ENCODE data around the gene PPP1CA.

Gene PPP1CA

DNA sequence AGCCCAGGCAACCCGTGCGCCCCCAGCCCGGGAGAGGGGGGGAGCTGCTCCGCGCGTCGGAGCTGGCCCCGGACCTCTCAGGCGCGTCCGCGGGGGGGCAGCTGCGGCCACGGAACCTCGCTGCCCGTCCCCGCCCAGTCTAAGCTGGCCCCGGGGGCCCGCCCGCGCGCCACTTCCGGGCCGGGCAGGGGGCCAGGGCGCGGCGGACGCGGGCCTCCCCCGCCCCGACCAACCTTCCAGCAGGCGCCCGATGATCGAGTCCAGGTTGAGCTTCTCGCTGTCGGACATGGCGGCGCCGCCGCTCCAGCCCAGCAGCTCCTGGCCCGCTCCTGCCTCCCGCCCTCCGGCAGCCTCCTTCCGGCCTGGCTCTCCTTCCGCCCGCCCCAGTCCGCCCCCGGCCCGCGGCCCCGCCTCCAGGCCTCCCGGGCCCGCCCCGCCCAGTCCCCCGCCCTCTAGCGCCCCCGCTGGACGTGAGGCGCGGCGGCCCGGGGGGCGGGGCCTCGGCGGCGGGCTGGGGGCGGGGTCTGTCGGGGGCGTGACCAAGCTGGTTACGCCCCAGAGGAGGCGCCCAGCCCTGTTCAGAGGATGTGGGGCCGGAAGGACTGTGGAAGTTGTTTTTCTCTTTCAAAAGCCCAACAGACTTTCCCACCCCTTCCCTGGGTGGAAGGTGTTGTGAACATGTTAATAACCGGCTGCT is at the start of gene PPP1CA:
PPP1CA (minus strand) TSS at position 364 of the 697 bp plus-strand sequence; CDS start at position 288, 76 bp downstream.
- DNase-seq (ENCODE audit: low spot score): peak; percentile 95

- no peak for DNase-seq (ENCODE audit: low spot score)
These were observed 49.4 kb upstream of the PPP1CA start for GRCh38 chr11:67450796-67451657.

GRCh38 chr11:67449116-67449844 is 47.6 kb upstream of the PPP1CA start:
- DNase-seq (ENCODE audit: low spot score): no peak

GRCh38 chr11:67448220-67448609 is 46.6 kb upstream of the PPP1CA start:
- DNase-seq (ENCODE audit: low spot score): no peak

DNA sequence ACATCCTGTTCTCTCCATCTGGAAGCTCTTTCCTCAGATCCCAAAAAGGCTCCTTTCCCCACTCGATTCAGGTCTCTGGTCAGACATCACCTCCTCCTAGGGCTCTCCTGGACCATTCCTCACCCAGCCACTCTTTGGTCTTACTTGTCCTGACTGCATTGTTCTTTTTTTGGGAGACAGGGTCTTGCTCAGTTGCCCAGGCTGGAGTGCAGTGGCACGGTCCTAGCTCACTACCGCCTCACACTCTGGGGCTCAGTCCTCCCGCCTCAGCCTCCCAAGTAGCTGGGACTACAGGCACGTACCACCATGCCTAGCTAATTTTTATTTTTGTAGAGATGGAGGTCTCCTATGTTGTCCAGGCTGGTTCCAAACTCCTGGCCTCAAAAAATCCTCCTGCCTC is 43.9 kb upstream of the PPP1CA start:
- DNase-seq (ENCODE audit: low spot score): no peak

DNA sequence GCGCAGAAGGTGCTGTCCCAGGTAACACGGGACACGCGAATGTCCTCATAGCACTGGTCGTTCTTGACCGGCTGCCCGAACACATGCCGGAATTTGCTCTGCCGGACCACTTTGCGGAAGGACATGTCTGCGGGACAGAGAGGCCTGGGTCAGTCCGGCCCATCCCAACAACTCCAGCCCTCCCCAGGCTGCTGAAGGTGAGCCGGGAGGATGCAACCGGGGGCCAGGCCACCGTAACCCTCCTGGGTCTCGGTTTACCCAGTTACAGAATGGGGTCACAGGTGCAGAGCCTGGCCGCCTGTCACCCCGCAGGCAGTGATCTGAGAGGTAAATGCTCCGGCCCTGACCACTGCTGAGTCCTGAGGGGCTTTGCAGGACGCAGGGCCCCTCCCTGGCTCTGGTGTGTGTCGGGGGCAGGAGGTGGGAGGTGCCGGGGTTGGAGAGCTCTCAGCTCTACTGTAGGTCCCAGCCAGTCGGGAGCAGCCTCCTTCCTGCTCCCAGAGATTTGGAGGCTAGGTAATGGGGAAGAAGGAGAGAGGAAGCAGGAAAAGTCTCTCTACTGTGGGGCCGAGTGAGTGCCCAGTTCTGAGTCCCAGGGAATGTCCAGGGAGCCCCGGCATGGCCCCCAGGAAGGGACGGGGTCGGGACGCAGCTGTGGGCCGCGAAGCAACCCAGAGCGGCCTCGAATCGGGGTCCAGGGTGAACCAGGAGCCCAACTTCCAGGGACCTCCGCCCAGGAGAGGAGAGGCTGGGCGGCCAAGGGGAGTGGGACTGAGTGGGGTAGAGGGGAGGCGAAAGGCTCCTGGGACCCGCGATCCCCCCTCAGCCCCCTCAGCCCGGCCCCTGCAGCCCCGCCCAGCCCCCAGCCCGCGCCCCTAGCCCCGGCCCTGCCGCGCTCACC is 41.1 kb upstream of the PPP1CA start:
- no peak for DNase-seq (ENCODE audit: low spot score)

DNA sequence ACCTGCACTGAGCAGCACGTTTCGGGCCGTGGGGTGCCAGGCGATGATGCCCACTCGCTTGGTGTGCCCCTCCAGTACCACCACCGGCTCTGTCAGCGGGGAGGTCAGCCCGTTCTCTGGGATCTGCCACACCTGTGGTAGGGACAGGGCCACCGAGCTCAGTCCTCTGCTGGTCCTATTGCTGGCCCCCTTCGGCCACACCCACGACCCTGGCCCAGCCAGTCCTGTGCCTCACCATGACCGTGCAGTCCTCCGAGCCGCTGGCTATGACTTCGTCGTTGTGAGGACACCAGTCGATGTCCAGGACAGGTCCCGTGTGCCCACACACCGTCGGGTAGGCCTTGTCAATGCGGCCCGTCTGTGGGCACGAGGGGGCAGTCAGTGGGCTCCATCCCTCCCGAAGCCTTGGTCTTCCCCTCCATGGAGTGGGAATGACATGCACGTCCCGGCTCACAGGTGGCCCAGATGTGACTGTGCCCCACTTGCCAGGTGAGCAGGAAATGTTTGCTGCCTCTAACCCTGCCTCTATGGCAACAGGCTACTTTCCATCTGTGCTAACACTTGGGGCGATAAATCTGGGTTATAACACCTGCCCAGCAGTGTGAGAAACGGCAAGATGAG is 40.2 kb upstream of the PPP1CA start:
- DNase-seq (ENCODE audit: low spot score): no peak

- no peak for DNase-seq (ENCODE audit: low spot score)
These were observed 39.5 kb upstream of the PPP1CA start for GRCh38 chr11:67441098-67441563.

- no peak for DNase-seq (ENCODE audit: low spot score)
These were observed 38.8 kb upstream of the PPP1CA start for GRCh38 chr11:67440229-67441097.

- DNase-seq (ENCODE audit: low spot score): no peak
These were observed 37.9 kb upstream of the PPP1CA start for GRCh38 chr11:67439321-67440228.

DNA sequence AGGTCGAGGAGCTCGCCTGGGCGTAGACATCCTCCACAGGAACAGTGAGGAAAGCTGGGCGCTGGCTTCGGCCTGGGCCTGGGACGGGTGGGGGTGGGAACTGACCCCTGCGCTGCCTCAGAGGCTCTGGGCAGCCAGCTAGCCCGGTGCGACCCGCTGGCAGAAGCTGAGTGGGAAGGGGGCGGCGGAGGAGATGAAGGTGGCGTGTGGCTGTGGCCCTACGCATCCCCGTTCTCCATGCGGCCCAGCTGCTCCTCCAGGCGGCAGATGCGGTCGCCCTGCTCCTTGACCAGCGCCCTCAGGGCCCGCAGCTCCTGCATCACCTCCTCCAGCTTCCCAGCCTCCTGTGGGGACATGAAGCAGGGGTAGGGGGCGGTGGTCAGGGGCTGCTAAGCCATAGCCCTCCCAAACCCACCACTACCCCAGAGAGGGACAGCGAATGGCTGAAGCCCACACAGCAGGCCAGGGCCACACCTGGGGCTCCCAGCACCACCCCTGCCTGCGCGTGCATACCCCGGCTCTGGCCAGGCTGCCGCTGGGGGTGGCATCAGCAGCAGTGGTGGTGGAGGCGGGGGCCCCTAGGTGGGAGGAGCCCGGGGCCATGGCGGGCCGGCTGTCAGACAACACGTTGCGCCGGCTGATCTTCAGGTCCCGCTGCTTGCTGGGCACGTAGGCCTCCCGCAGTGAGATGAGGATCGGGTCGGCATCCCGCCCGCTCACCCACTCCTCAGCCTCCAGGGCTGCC is 36.7 kb upstream of the PPP1CA start:
- no peak for DNase-seq (ENCODE audit: low spot score)

DNA sequence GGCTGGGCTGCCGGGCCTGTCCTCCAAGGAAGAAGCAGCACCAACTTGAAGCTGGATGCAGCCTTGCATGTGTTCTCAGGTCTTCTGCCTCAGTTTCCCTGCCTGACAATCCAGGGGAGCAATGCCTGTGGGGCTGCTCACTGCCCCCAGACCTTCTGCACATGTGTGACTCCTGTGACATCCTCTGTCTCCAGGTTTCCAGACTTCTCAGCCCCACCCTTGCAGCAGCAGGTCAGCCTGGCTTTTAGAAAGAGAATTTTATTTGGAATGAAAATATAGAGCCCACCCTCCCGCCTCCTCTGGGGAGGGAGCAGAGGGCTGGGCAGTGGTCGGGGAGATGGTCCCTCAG is 36.1 kb upstream of the PPP1CA start:
- no peak for DNase-seq (ENCODE audit: low spot score)

DNA sequence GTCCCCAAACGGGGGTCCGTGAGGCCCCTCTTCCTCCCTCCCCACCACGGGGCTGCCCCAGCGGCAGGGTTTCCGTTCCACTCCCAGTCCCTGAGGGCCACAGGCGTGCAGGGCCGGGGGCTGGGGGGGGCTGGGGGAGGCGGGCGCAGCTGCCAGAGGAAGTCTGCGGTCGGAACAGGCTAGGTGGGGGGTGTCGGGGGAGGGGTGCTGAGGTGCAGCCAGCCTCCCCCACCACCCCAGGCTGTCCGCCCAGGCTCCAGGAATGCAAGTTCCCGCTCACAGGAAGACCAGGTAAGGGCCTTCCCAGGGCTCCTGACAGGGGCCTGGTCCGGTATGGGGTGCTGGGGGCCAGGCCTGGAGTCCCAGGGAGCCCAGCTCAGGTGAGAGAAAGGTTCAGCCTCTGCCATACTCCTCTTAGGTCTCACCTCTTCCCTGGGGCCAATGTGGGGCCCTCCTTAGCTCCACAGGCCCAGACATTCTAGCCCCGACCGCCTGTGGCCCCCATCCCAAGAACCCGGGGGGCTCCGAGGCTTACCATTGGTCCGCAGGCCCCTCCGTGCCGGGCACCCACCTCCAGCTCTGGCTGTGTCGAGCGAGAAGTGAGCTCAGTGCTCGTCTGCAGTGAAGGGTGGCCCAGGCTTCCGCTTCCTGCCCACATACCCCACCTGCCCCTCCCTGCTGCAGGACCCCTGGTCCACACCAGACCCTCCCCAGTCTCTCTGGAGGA is 35.6 kb upstream of the PPP1CA start, which contains the start of gene PTPRCAP:
PTPRCAP (minus strand) TSS at position 601 of the 727 bp plus-strand sequence; CDS start at position 538, 63 bp downstream.
- no peak for DNase-seq (ENCODE audit: low spot score)

- no peak for DNase-seq (ENCODE audit: low spot score)
These were observed 34.9 kb upstream of the PPP1CA start for GRCh38 chr11:67436459-67437081.

GRCh38 chr11:67435727-67436458 is 34.2 kb upstream of the PPP1CA start:
- no peak for DNase-seq (ENCODE audit: low spot score)

DNA sequence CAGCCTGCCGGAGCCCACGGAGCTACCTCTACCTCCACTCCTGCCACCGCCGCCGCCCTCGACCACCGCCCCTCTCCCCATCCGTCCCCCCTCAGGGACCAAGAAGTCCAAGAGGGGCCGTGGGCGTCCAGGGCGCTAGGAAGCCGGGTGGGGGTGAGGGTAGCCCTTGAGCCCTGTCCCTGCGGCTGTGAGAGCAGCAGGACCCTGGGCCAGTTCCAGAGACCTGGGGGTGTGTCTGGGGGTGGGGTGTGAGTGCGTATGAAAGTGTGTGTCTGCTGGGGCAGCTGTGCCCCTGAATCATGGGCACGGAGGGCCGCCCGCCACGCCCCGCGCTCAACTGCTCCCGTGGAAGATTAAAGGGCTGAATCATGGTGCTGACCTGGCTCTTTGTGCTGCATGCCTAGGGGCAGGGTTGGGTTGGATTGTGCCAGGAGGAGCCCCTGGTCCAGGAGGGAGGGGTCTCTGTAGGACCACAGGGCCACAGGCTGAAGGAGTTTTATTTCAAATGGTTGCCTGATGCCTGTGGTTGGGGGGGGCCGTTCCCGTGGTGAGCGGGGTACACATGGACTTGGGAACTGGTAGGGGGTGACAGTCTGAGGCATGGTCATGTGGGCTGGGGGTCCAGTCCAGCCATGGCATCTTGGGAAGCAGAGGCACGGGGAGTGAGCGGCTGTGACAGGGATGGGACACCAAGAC is 33.5 kb upstream of the PPP1CA start:
- no peak for DNase-seq (ENCODE audit: low spot score)

Measured in ecto neural progenitor cell (in vitro differentiated cells).